Epithelial cell of prostate (primary cell): ENCODE data around the gene MRPL38.

ENCODE experiments used
- DNase-seq: peaks from one replicate; pipeline ENCODE4 v3.0.0-alpha.2; 2011; ENCODE audit warnings: low read depth, low spot score
- H3K27ac ChIP-seq: fragments of 450-650 bp; 2 replicates; pipeline ENCODE4 v1.5.1; 2017; ENCODE audit warnings: mild to moderate bottlenecking

Gene MRPL38

DNA sequence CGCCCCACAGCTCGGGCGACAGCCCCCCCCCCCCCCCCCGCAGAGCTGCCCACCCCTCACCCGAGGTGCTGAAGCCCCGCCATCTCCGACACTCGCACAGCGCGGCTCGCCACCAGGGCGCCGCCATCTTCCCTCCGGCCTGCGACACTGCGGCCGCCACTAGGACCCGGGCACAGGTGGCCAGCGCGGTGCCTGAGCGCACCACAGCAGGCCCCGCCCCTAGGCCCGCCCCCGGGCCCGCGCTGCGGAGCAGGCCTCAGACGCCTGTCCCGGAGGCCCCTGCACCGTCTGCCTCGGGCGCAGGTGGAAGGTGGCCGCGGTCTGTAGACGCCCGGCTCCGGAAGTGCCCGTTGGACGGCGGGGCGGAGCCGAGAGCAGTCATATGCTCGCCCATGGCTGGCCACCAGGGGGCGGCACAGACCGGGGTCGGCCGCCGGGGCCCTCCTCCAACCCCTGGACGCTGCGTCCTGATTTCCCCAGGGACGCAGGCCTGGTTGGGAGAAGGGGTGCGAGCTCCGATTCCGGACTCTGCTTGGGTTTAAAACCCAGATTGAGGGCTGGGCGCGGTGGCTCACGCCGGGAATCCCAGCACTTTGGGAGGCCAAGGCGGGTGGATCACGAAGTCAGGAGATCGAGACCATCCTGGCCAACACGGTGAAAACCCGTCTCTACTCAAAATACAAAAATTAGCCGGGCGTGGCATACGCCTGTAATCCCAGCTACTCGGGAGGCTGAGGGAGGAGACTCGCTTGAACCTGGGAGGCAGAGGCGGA is at the start of gene MRPL38:
Gene MRPL38 (minus strand): TSS at position 136 of the 773 bp plus-strand sequence. CDS start 9 bp downstream, at position 127.
- H3K27ac ChIP-seq = peak within 1 kb of the TSS; percentile 77
- DNase-seq = peak; percentile 69

GRCh38 chr17:75950855-75951554 is 46.3 kb upstream of the MRPL38 start:
- no peak for DNase-seq
- no peak overlapping the region for H3K27ac ChIP-seq

DNA sequence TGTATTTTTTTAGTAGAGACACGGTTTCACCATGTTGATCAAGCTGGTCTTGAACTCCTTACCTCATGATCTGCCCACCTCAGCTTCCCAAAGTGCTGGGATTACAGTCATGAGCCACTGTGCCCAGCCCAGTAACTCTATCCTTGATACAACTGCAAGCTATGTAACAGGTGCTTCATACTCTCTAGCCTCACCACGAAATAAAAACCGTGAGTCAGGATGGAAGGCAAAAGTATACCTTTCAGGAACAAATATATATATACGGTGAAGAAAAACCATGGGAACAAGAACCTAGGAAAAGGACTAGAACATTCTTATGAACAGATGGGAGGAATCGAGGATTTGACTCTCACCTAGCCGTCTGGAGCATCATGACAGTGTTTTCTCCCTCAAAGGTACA is 45.7 kb upstream of the MRPL38 start:
- H3K27ac ChIP-seq = no peak overlapping the region
- no peak for DNase-seq

GRCh38 chr17:75945211-75945610 is 40.5 kb upstream of the MRPL38 start:
- no peak for DNase-seq
- H3K27ac ChIP-seq = no peak overlapping the region

GRCh38 chr17:75943491-75943890 is 38.8 kb upstream of the MRPL38 start:
- no peak for DNase-seq
- no peak overlapping the region for H3K27ac ChIP-seq

GRCh38 chr17:75942473-75942872 is 37.8 kb upstream of the MRPL38 start:
- no peak overlapping the region for H3K27ac ChIP-seq
- no peak for DNase-seq

- DNase-seq = no peak
- no peak overlapping the region for H3K27ac ChIP-seq
These were observed 36.7 kb upstream of the MRPL38 start for GRCh38 chr17:75941442-75941819.

DNA sequence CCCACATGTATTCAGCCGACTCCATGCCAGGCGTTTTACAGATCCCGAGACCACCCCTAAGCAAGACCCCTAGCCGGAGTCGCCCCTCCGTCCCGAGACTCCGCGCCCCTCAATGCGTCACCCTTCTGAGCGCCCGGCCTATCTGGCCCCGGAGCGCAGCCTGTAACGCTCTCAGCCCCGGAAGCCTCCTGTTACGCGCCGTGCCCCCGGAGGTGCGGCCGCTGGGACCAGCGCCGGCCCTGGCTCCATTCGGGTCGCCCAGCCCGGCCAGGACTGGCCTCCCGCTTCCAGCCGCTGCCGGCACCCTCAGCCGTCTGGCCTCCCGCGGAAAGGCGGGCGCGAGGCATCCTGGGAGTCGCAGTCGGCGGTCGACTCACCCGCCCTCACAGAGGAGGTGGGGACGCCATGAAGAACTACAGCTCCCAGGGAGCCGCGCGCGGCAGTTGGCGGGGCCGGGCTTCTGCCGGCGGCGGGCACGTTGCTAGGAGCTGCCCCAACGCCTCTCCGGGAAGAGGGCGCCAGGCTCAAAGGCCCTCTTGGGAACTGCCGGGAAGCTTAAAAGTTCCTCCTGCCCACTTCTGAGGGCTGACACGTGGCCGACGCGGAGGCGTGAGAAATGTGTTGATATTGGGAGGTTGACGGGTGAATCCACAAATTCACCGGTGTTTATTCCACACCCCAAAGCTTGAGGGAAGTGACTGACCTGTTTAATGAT is 36.2 kb upstream of the MRPL38 start, which contains the start of gene FBF1:
Gene FBF1 (minus strand): TSS at position 316 of the 715 bp plus-strand sequence. CDS start 2,893 bp downstream, outside the sequence.
- H3K27ac ChIP-seq = no peak within 1 kb of the TSS
- peak; percentile 60 for DNase-seq

DNA sequence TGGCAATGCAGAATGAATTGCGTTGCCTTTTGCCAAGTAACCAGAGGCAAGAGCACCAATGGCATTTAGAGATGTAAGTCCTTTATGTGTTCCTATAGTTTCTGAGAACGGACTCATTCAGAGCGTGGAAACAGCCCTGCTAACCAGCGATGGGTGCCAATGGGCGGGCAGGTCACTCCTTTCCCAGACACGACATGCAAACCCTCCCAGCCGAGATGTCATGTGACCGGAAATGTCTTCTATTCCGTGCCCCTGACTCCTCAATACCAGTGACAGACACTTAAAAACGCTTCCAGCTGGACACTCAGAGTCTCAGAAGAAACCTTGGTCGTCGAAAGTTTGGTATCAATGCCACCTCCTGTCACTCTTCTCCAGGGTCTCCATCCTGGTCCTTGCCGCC is 33.0 kb upstream of the MRPL38 start:
- H3K27ac ChIP-seq = no peak overlapping the region
- DNase-seq = no peak

GRCh38 chr17:75933808-75934207 is 29.1 kb upstream of the MRPL38 start:
- no peak for DNase-seq

GRCh38 chr17:75932852-75933251 is 28.2 kb upstream of the MRPL38 start:
- no peak for DNase-seq
- H3K27ac ChIP-seq = no peak overlapping the region

More at GRCh38 chr17:75933808-75934207, 29.1 kb upstream of the MRPL38 start:
- no peak overlapping the region for H3K27ac ChIP-seq

DNA sequence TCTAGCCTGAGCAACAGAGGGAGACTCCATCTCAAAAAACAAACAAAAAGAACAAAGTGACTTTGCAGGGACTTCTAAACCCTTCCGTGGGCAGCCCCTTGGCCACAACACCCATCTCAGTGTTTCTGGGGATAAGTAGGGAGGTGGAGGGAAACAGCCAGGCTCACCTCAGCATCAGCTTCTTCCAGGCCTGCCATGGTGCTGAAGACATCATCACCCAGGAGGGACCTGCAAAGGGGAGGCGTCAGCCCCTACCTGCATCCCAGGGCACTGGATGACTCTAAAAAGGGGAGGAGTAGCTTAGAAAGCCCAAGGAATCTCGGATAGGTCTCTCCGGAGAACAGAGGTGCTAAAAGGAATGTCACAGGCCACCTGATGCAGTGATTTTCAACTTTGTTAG is 26.4 kb upstream of the MRPL38 start:
- DNase-seq = no peak

GRCh38 chr17:75927286-75927922 is 22.7 kb upstream of the MRPL38 start:
- H3K27ac ChIP-seq = peak overlapping the region; percentile 63
- peak; percentile 48 for DNase-seq

More for the DNA sequence above, 26.4 kb upstream of the MRPL38 start:
- H3K27ac ChIP-seq = no peak overlapping the region

- DNase-seq = no peak
- peak overlapping the region; percentile 63 for H3K27ac ChIP-seq
These were observed 21.8 kb upstream of the MRPL38 start for GRCh38 chr17:75926456-75926855.

DNA sequence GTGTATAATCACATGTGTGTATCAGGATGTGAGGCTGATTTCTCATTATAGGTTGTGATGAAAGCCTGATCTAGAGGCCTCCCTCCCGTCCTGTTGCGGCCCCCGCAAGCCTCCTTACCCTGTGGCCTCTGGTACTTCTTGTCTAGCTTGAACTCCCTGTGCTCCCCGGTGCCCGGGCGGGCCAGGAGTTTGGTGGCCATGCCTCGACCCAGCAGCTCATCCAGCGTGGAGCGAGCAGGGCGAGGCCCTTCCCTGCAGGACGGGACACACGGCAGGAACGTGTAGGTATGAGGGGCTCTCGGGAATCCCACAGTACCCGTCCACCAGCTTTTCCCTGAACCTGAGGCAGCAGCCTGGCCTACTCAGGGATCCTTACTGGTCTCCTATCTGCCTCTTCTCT is 21.2 kb upstream of the MRPL38 start:
- no peak for DNase-seq
- no peak overlapping the region for H3K27ac ChIP-seq

DNA sequence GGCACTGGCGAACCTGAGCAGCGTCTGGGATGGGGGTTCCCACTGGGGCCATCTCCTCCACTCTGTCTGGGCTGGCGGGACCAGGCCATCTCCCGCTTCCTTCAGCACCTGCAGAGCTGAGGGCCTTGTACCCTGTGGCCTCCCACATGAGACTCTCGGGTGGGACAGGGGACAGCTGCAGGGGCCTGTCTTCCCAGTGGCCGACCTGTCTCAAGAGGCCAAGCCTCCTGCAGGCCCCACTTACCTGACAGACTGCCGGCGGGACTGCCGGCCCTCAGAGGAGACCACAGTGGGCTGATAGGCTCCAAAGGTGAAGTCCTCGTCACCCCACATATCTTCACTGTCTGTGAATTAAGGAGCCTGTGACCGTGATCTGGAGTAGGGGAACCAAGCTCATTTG is 20.4 kb upstream of the MRPL38 start:
- no peak overlapping the region for H3K27ac ChIP-seq
- no peak for DNase-seq

DNA sequence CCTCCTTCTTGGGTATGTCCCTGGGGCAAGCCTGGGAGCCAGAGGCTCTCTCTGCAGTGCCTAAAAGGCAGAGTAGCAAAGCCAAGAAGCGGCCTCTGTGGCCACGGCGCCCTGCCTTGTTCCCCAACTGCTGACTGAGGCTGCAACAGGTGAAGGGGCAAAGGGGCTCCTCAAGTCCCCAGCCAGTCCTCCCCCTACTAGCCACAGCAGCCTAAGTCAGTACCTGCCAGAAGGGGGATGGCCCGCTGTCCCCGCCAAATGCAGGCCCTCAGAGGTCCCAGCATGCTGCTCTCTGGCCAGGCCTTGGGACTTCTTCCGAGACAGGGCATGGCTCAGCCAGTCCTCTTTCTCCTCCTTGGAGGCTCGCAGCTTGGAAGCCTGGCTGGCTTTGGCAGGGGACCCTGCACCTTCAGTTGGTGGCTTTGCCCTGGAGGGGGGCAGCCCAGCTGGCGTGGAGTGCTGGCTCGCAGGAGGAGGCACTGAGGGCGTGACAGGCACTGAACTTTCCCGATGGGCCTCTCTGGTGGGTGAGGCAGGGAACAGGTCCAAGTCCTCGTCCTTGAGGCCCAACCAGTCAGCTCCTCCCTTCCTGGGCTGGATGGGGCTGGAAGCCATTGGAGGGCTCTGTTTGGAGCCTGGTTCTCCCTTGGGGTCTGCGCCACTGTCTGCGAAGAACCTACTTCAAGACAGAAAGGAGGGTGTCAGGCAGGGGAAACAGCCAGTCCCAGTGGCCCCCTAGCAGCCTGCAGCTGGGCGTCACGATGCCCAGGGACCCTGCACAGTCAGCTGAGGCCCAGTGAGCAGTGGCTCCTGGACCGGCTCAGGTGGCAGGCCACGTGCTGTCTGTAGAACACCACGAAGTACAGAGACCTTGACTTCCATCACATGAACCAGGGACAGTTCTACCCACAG is 18.5 kb upstream of the MRPL38 start:
- DNase-seq = no peak
- H3K27ac ChIP-seq = no peak overlapping the region

DNA sequence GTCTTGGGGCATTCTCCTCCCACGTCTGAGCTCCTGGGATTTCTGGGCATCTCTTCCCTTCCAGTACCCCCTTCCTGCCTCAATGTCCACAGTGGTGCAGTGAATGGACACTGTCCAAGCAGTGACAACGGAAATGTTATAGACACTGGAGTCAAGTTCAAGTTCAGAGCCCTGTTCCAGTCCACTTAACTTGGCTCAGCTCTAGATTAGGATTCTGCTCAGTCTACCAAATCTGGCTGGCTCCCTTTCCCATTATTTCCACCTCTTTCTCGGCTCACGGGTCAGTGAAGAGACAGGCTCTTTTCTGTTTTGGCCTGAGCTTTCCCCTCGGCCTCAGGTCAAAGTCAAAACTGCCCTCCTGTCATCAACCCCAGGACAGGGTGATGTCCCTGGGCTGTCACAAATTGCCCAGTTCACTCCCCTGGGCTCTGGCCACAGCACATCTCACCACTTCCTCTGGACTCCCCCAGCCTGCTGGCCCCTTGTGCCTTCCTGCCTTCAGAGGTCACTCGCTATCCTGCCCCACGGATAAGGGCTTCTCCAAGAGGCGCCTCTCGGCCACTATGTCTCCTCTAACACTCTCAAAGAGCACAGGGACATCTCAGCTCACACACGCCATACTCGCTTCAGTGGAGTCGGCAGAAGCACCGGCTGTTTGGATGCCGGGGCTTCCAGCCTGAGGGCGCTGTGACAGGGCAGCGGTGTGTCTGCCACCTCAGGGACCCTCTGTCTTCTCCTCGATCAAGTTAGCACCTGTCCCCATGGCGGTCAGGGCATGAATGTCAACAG is 17.7 kb upstream of the MRPL38 start:
- DNase-seq = no peak
- H3K27ac ChIP-seq = no peak overlapping the region

DNA sequence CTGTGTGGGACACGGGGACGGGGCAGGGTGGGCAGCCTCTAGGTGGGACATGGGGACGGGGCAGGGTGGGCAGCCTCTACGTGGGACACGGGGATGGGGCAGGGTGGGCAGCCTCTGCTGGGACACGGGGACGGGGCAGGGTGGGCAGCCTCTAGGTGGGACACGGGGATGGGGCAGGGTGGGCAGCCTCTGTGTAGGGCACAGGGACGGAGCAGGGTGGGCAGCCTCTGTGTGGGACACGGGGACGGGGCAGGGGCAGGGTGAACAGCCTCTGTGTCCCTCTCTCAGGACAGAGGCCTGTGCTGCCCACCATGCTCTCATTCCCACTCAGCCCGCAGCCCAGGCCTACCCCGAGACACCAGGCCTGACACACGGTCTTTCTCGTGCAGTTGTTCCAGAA is 16.9 kb upstream of the MRPL38 start:
- no peak for DNase-seq
- no peak overlapping the region for H3K27ac ChIP-seq
